ENCODE data around the gene HIRIP3.
"Not testable (repeated sequence)": the region's sequence is repeated elsewhere in the genome, so short reads cannot be mapped to it uniquely, and the experiment has no call there.

The HIRIP3 gene

DNA sequence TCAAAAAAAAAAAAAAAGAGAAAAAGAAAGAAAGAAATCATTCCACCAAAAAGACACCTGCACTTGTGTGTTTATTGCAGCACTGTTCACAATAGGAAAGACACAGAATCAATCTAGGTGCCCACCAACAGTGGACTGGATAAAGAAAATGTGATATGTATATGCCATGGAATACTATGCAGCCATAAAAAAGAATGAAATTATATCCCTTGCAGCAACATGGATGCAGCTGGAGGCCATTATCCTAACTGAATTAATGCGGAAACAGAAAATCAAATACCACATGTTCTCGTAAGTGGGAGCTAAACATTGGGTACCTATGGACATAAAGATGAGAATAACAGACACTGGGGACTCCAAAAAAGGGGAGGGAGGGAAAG is 21.9 kb upstream of the HIRIP3 start:
- ChIA-PET POLR2A (no interaction called here), CTCF (interaction anchor here (1.0 to 2.1 kb wide), 2 partner anchors 14 to 42 kb away, joined by 4 to 11 read pairs; partner anchors contain the start of gene TLCD3B)
- DNase-seq (ENCODE audit: extremely low spot score), result no peak
- TF ChIP-seq, protein P1, sequence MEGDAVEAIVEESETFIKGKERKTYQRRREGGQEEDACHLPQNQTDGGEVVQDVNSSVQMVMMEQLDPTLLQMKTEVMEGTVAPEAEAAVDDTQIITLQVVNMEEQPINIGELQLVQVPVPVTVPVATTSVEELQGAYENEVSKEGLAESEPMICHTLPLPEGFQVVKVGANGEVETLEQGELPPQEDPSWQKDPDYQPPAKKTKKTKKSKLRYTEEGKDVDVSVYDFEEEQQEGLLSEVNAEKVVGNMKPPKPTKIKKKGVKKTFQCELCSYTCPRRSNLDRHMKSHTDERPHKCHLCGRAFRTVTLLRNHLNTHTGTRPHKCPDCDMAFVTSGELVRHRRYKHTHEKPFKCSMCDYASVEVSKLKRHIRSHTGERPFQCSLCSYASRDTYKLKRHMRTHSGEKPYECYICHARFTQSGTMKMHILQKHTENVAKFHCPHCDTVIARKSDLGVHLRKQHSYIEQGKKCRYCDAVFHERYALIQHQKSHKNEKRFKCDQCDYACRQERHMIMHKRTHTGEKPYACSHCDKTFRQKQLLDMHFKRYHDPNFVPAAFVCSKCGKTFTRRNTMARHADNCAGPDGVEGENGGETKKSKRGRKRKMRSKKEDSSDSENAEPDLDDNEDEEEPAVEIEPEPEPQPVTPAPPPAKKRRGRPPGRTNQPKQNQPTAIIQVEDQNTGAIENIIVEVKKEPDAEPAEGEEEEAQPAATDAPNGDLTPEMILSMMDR (IDR thresholded peaks at IDR 0.05; ENCODE audit: control extremely low read depth, extremely low read depth, low read depth, missing control alignments), result no peak

GRCh38 chr16:30016555-30017276 is 21.3 kb upstream of the HIRIP3 start:
- TF ChIP-seq, protein P1 (IDR thresholded peaks at IDR 0.05; ENCODE audit: control extremely low read depth, extremely low read depth, low read depth, missing control alignments), result no peak
- no peak for DNase-seq (ENCODE audit: extremely low spot score)
- CTCF ChIA-PET, result interaction anchor here (1.0 to 2.1 kb wide), 2 partner anchors 15 to 41 kb away, joined by 4 to 11 read pairs; partner anchors contain the start of gene TLCD3B
- POLR2A ChIA-PET, result no interaction called here

- not testable (repeated sequence) for DNase-seq (ENCODE audit: extremely low spot score)
- POLR2A ChIA-PET, result interaction anchor here (0.7 kb wide), 1 partner anchor 41 kb away, joined by 7 read pairs; no protein-coding TSS in a partner anchor
- CTCF ChIA-PET, result interaction anchor here (1.1 to 2.6 kb wide), 2 partner anchors 11 to 17 kb away, joined by 3 to 9 read pairs; no protein-coding TSS in a partner anchor
Measured at GRCh38 chr16:30015450-30015849, 20.0 kb upstream of the HIRIP3 start.

DNA sequence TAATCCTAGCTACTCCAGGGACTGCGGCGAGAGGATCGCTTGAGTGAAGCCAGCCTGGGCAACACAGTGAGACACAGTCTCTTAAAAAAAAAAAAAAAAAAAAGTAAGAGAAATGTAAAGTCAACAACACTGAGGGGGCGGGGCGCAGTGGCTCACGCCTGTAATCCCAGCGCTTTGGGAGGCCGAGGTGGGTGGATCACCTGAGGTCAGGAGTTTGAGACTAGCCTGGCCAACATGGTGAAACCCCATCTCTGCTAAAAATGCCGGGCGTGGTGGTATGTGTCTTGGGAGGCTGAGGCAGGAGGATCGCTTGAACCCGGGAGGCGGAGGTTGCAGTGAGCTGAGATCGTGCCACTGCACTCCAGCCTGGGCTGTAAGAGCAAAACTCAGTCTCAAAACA is 17.2 kb upstream of the HIRIP3 start:
- DNase-seq (ENCODE audit: extremely low spot score); POLR2A ChIA-PET: not testable (repeated sequence)
- CTCF ChIA-PET, result interaction anchor here (2.6 kb wide), 1 partner anchor 19 kb away, joined by 9 read pairs; no protein-coding TSS in a partner anchor

DNA sequence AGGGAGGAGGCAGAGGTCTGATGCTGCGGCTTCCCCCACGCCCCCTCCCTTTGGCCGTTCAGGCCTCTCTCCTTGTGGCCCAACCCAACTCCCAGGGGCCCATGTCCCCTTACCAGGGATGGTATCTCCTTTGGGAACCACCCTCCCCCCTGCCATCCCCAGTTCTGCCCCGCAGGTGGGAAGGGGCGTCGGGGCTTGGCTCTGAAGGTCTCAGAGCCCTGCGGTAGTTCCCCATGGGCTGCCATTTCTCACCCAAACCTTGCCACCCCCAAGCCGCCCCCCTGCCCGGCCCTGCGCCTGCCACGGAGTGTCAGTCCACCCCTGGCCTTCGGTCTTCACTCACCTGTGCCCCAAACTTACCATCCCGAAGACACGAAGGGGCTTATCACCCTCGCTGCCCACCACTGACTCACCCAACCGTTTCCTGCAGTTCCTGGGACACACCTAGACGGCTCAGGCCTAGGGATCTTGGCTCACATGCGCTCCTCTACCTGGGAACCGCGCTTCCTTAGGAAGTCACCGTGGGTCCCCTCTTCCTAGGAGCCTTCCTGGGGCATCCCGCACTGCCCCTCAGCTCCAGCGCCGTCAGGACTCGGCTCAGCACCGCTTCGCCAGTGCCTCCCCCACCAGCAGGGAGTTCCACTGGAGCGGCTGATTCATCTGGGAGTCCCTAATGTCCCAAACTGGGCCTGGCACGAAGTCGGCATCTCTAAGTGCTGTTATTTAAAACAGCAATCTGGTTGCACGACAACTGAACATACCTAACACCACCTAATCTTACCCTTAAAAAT is 16.5 kb upstream of the HIRIP3 start:
- TF ChIP-seq, protein P1 (IDR thresholded peaks at IDR 0.05; ENCODE audit: control extremely low read depth, extremely low read depth, low read depth, missing control alignments), result no peak
- ChIA-PET POLR2A (no interaction called here), CTCF (interaction anchor here (1.3 kb wide), 1 partner anchor 21 kb away, joined by 4 read pairs; no protein-coding TSS in a partner anchor)
- DNase-seq (ENCODE audit: extremely low spot score), result no peak

DNA sequence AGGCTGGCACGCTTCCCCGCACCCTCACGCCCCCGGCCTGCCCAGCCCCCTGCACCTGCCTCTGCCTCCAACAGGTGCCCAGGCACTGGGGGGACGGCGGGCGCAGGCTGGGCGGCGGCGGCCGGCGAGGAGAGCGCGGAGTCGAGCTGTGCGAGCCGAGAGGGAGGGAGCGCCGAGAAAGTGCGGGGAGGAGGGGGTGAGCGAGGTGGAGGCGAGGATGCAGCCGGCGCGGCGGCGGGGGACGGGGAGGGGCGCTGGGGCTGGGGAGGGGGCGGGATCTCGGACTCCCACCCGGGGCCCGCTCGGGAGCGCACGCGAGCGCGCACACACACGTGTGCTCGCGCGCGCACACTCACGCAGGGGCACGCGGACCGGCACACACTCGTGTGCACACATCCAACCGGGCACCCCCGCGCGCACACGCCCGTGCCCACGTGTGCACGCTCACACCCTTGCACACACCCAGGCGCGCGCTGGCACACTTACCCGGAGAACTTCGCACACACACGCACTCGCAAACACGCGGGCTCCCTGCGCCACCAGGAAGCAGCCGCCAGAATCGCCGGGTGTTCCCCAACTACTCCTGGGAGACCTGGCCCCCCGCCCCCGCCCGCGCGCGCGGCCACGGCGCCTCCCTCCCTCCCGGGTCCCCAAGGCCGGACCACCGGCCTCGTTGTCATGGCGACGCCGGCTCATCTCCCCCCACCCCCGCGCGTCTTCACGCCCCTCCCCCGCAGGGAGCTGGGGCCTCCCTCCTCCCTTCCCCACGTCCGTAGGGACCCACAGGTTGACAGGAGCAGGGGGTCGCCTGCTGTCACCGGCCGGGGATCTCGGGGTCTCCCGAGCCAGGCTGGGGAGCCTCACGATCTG is 15.7 kb upstream of the HIRIP3 start, which contains the start of gene DOC2A:
DOC2A (minus strand) TSS at position 184 of the 870 bp plus-strand sequence. CDS start 805 bp downstream, outside the sequence.
- no peak for DNase-seq (ENCODE audit: extremely low spot score)
- TF ChIP-seq, protein P1 (IDR thresholded peaks at IDR 0.05; ENCODE audit: control extremely low read depth, extremely low read depth, low read depth, missing control alignments), result no peak
- POLR2A ChIA-PET, result no interaction called here
- CTCF ChIA-PET, result interaction anchor here (1.3 kb wide), 1 partner anchor 22 kb away, joined by 4 read pairs; no protein-coding TSS in a partner anchor
